HEK293 (cell line): ENCODE results near the gene SETDB2.

Source experiments
- CTCF ChIA-PET: fragments of 350-600 bp; formaldehyde crosslinking; extraction: SDS; loops from one replicate; lab custom pipeline; 2021; ENCODE audit warnings: antibody characterized with exemption; lab: Yijun Ruan, JAX
- POLR2A ChIA-PET: fragments of 300-600 bp; formaldehyde crosslinking; extraction: SDS; loops from one replicate; lab custom pipeline; 2020; ENCODE audit warnings: antibody characterized with exemption, inconsistent platforms; lab: Yijun Ruan, JAX
- H3K27ac ChIP-seq: fragments of 200-500 bp; sonication (Bioruptor generic); 2 replicates; pipeline ENCODE4 v1.5.1; 2014; ENCODE audit warnings: low read depth, low read length, control low read depth, inconsistent platforms; ENCODE audit errors: extremely low read depth
- H3K36me3 ChIP-seq, 2 experiments: fragments of 200-500 bp in 1 of 2; sonication (Bioruptor generic) in 1 of 2; 1 replicate in 1 of 2; 2 replicates in 1 of 2; pipeline ENCODE4 v1.5.1; 2014 to 2017; ENCODE audit warnings: inconsistent platforms in 2 of 2, low read length in 2 of 2; ENCODE audit not compliant: control insufficient read depth in 2 of 2, insufficient read depth in 1 of 2
- H3K4me1 ChIP-seq: fragments of 200-500 bp; sonication (Bioruptor generic); 2 replicates; pipeline ENCODE4 v1.5.1; 2014; ENCODE audit warnings: mild to moderate bottlenecking, low read length, inconsistent platforms; ENCODE audit not compliant: control insufficient read depth, insufficient read depth
- H3K4me3 ChIP-seq: 2 replicates; pipeline ENCODE4 v1.5.1; 2011; ENCODE audit warnings: low read depth, mild to moderate bottlenecking, control low read depth, low read length, moderate library complexity
- H3K9me3 ChIP-seq: fragments of 200-500 bp; sonication (Bioruptor generic); 2 replicates; pipeline ENCODE4 v1.5.1; 2014; ENCODE audit warnings: low read depth, low read length, inconsistent platforms; ENCODE audit not compliant: control insufficient read depth, insufficient read depth
- BCL11B ChIP-seq: fragments of 450-650 bp; formaldehyde crosslinking; IDR thresholded peaks from 2 replicates; pipeline ENCODE4 v1.5.1; 2016; ENCODE audit warnings: low read depth, missing biosample characterization, missing genetic modification characterization
- CTCF ChIP-seq: fragments of 450-650 bp; formaldehyde crosslinking; IDR thresholded peaks from 2 replicates; pipeline ENCODE4 v1.5.1; 2016; ENCODE audit warnings: missing biosample characterization, missing genetic modification characterization
- HOXC10 ChIP-seq: sonication (generic); formaldehyde crosslinking; IDR thresholded peaks from 2 replicates; pipeline ENCODE4 v1.8.1; 2023; ENCODE audit warnings: mild to moderate bottlenecking, missing genetic modification reagents
- KLF1 ChIP-seq: fragments of 450-650 bp; formaldehyde crosslinking; IDR thresholded peaks from 2 replicates; pipeline ENCODE4 v1.5.1; 2016; ENCODE audit warnings: missing biosample characterization, missing genetic modification characterization
- KLF8 ChIP-seq: fragments of 450-650 bp; formaldehyde crosslinking; IDR thresholded peaks from 2 replicates; pipeline ENCODE4 v1.5.1; 2016; ENCODE audit warnings: missing biosample characterization, missing genetic modification characterization
- MEIS1 ChIP-seq: sonication (generic); formaldehyde crosslinking; IDR thresholded peaks from 2 replicates; pipeline ENCODE4 v1.8.1; 2022; ENCODE audit warnings: missing genetic modification reagents, mild to moderate bottlenecking, borderline replicate concordance
- SCRT2 ChIP-seq: fragments of 450-650 bp; formaldehyde crosslinking; IDR thresholded peaks from 2 replicates; pipeline ENCODE4 v1.5.1; 2016; ENCODE audit warnings: missing biosample characterization, missing genetic modification characterization
- SP3 ChIP-seq: fragments of 450-650 bp; formaldehyde crosslinking; IDR thresholded peaks from 2 replicates; pipeline ENCODE4 v1.5.1; 2016; ENCODE audit warnings: missing biosample characterization, missing genetic modification characterization
- YY2 ChIP-seq: fragments of 450-650 bp; formaldehyde crosslinking; IDR thresholded peaks from 2 replicates; pipeline ENCODE4 v1.5.1; 2016; ENCODE audit warnings: missing biosample characterization, missing genetic modification characterization
- ZBTB20 ChIP-seq: fragments of 450-650 bp; formaldehyde crosslinking; IDR thresholded peaks from 2 replicates; pipeline ENCODE4 v1.5.1; 2016; ENCODE audit warnings: missing biosample characterization, missing genetic modification characterization
- ZNF114 ChIP-seq: fragments of 450-650 bp; formaldehyde crosslinking; IDR thresholded peaks from 2 replicates; pipeline ENCODE4 v1.5.0; 2017; ENCODE audit warnings: missing biosample characterization, missing genetic modification characterization
- ZNF133 ChIP-seq: fragments of 450-650 bp; formaldehyde crosslinking; IDR thresholded peaks from 2 replicates; pipeline ENCODE4 v1.5.1; 2016; ENCODE audit warnings: missing biosample characterization, missing genetic modification characterization
- ZNF140 ChIP-seq: fragments of 450-650 bp; formaldehyde crosslinking; IDR thresholded peaks from 2 replicates; pipeline ENCODE4 v1.5.1; 2016; ENCODE audit warnings: missing biosample characterization, missing genetic modification characterization
- ZNF157 ChIP-seq: fragments of 450-650 bp; formaldehyde crosslinking; IDR thresholded peaks from 2 replicates; pipeline ENCODE4 v1.5.1; 2016; ENCODE audit warnings: missing biosample characterization, missing genetic modification characterization
- ZNF19 ChIP-seq: fragments of 450-650 bp; formaldehyde crosslinking; IDR thresholded peaks from 2 replicates; pipeline ENCODE4; 2016; ENCODE audit warnings: missing biosample characterization, missing genetic modification characterization, low read depth
- ZNF2 ChIP-seq: fragments of 450-650 bp; formaldehyde crosslinking; IDR thresholded peaks from 2 replicates; pipeline ENCODE4 v1.5.1; 2016; ENCODE audit warnings: missing biosample characterization, missing genetic modification characterization
- ZNF221 ChIP-seq: fragments of 450-650 bp; formaldehyde crosslinking; IDR thresholded peaks from 2 replicates; pipeline ENCODE4 v1.5.1; 2017; ENCODE audit warnings: missing biosample characterization, missing genetic modification characterization, borderline replicate concordance
- ZNF248 ChIP-seq: fragments of 450-650 bp; formaldehyde crosslinking; IDR thresholded peaks from 2 replicates; pipeline ENCODE4 v1.5.1; 2017; ENCODE audit warnings: missing biosample characterization, missing genetic modification characterization
- ZNF311 ChIP-seq: fragments of 450-650 bp; formaldehyde crosslinking; IDR thresholded peaks from 2 replicates; pipeline ENCODE4 v1.5.1; 2017; ENCODE audit warnings: missing biosample characterization, missing genetic modification characterization, borderline replicate concordance
- ZNF324 ChIP-seq: fragments of 450-650 bp; formaldehyde crosslinking; IDR thresholded peaks from 2 replicates; pipeline ENCODE4 v1.5.1; 2016; ENCODE audit warnings: missing biosample characterization, missing genetic modification characterization
- ZNF48 ChIP-seq: fragments of 450-650 bp; formaldehyde crosslinking; IDR thresholded peaks from 2 replicates; pipeline ENCODE4 v1.5.1; 2016; ENCODE audit warnings: missing biosample characterization, missing genetic modification characterization
- ZNF514 ChIP-seq: fragments of 450-650 bp; formaldehyde crosslinking; IDR thresholded peaks from 2 replicates; pipeline ENCODE4 v1.5.1; 2016; ENCODE audit warnings: missing biosample characterization, missing genetic modification characterization
- ZNF521 ChIP-seq: fragments of 450-650 bp; formaldehyde crosslinking; IDR thresholded peaks from 2 replicates; pipeline ENCODE4 v1.5.1; 2017; ENCODE audit warnings: missing biosample characterization, mild to moderate bottlenecking, missing genetic modification characterization
- ZNF530 ChIP-seq: fragments of 450-650 bp; formaldehyde crosslinking; IDR thresholded peaks from 2 replicates; pipeline ENCODE4 v1.5.1; 2016; ENCODE audit warnings: low read depth, missing biosample characterization, missing genetic modification characterization
- ZNF596 ChIP-seq: fragments of 450-650 bp; IDR thresholded peaks from 2 replicates; pipeline ENCODE4 v1.5.0; 2018; ENCODE audit warnings: missing biosample characterization, mild to moderate bottlenecking, missing genetic modification characterization, moderate library complexity
- ZNF610 ChIP-seq: fragments of 450-650 bp; formaldehyde crosslinking; IDR thresholded peaks from 2 replicates; pipeline ENCODE4 v1.5.1; 2016; ENCODE audit warnings: missing biosample characterization, missing genetic modification characterization, borderline replicate concordance
- ZNF623 ChIP-seq: fragments of 450-650 bp; formaldehyde crosslinking; IDR thresholded peaks from 2 replicates; pipeline ENCODE4 v1.5.1; 2016; ENCODE audit warnings: missing biosample characterization, missing genetic modification characterization
- ZNF654 ChIP-seq: fragments of 450-650 bp; formaldehyde crosslinking; IDR thresholded peaks from 2 replicates; pipeline ENCODE4 v1.5.1; 2016; ENCODE audit warnings: low read depth, missing biosample characterization, missing genetic modification characterization
- ZNF707 ChIP-seq: fragments of 450-650 bp; formaldehyde crosslinking; IDR thresholded peaks from 2 replicates; pipeline ENCODE4 v1.5.1; 2016; ENCODE audit warnings: missing biosample characterization, missing genetic modification characterization
- ZNF768 ChIP-seq: fragments of 450-650 bp; formaldehyde crosslinking; IDR thresholded peaks from 2 replicates; pipeline ENCODE4 v1.5.1; 2018; ENCODE audit warnings: missing biosample characterization, mild to moderate bottlenecking, missing genetic modification characterization
- ZNF777 ChIP-seq: fragments of 450-650 bp; formaldehyde crosslinking; IDR thresholded peaks from 2 replicates; pipeline ENCODE4 v1.5.1; 2017; ENCODE audit warnings: missing biosample characterization, missing genetic modification characterization, borderline replicate concordance
- ZSCAN23 ChIP-seq: fragments of 450-650 bp; formaldehyde crosslinking; IDR thresholded peaks from 2 replicates; pipeline ENCODE4 v1.5.1; 2016; ENCODE audit warnings: missing biosample characterization, missing genetic modification characterization
- TF ChIP-seq, protein P1 (sequence below): fragments of 450-650 bp; formaldehyde crosslinking; IDR thresholded peaks from 2 replicates; pipeline ENCODE4 v1.5.1; 2016; ENCODE audit warnings: missing biosample characterization, missing genetic modification characterization

The SETDB2 gene

DNA sequence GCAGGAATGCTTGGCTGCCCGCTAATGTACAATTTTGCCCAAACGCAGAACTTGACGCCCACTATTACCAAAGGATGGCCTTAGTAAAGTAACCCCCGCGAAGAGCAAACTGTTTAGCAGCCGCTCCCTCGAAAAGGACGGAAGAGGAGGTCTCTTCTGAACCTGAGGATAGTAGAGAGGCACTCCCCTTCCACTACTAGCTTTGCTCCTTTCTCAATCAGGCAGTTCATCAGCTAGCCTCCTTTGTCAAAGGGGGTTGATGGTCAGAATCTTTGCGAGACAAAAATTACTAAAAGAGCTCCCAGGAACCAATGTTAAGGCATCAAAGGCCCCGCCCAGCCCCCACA, 744 bp upstream of the SETDB2 start:
- POLR2A ChIA-PET = interaction anchor here (0.6 to 2.3 kb wide), 4 partner anchors 10 to 129 kb away, joined by 3 to 5 read pairs (median 4); no protein-coding TSS in a partner anchor
- TF ChIP-seq SP3 (tag by site-specific recombination) (no peak), ZNF157 (tag by site-specific recombination) (no peak), SCRT2 (peak; percentile 34; the same call in 1 of the 2 replicates)
- Histone ChIP-seq H3K27ac (peak overlapping the region; percentile 61), H3K9me3 (no peaks in the 10 kb centered on the region), H3K4me1 (no peaks in the 10 kb centered on the region), H3K36me3 (no peaks in the 10 kb centered on the region), H3K4me3 (peak overlapping the region; percentile 90)
- CTCF ChIA-PET = interaction anchor here (0.5 to 1.2 kb wide), 3 partner anchors 11 to 125 kb away, joined by 4 read pairs; no protein-coding TSS in a partner anchor

DNA sequence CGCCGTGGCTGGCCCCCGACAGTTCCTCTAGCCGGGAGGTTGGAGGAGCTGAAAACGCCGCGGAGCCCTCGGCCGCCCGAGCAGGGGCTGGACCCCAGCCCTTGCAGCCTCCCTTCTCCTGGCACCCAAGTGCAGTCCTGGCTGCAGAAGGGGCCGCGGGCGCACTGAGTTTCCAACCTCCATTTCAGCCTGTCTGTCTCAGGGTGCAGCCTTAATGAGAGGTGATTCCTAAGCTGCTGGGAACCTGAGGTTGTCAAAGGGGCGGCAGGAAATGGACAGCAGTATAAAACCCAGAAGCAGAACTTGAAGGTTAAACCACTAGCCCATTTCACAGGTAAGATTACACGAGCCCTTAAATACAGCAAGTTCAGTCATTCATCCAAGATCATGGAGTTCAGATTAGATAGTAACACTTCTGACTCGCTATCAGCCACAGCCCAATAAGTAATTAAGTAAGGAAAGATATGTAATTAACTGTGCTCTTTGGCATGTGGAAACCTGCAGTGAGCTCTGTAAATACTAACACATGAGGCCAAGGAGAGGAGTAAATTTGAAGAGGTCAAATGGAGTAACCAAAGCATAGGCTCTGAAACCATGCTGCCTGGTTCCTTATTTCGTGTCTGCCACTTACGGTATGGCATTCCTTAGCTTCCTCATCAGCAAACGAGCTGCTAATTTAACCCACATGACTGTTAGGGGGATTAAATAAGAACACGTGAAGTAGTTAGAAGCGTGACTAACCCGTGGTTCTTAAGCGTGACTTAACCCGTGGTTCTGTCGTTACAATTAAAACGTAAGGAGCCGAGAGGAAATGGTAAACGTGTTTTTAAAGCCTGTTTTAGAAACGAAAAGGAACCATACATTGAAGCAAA, 686 bp downstream of the SETDB2 start:
- ChIA-PET POLR2A (interaction anchor here (0.6 to 2.3 kb wide), 8 partner anchors 8 to 142 kb away, joined by 3 to 10 read pairs (median 4); partner anchors contain the start of genes PHF11 and RCBTB1), CTCF (no interaction called here)
- Histone ChIP-seq H3K4me1 (no peaks in the 10 kb centered on the region), H3K9me3 (no peaks in the 10 kb centered on the region), H3K27ac (peak overlapping the region; percentile 77), H3K36me3 (no peaks in the 10 kb centered on the region), H3K4me3 (peak overlapping the region; percentile 90)
- no peak for TF ChIP-seq ZNF133 (tag by site-specific recombination)
- TF ChIP-seq ZNF596 (tag by site-specific recombination) = 0 out of 2 replicates have a peak, but pooled peaks have one; percentile 16
- TF ChIP-seq ZNF654 = no peak
- TF ChIP-seq ZBTB20 (tag by site-specific recombination) = peak; percentile 44; the same call in 1 of the 2 replicates
- TF ChIP-seq HOXC10 (CRISPR knock-in tag) = no peak
- no peak for TF ChIP-seq ZNF623
- TF ChIP-seq ZNF114 (tag by site-specific recombination) = no peak
- no peak for TF ChIP-seq CTCF (tag by site-specific recombination)
- no peak for TF ChIP-seq ZNF48 (tag by site-specific recombination)
- no peak for TF ChIP-seq ZNF221 (tag by site-specific recombination)
- no peak for TF ChIP-seq ZNF157 (tag by site-specific recombination)
- no peak for TF ChIP-seq ZNF707 (tag by site-specific recombination)
- TF ChIP-seq YY2 (tag by site-specific recombination) = no peak
- TF ChIP-seq ZNF324 = no peak
- no peak for TF ChIP-seq ZNF777 (tag by site-specific recombination)
- no peak for TF ChIP-seq MEIS1
- TF ChIP-seq ZNF311 (tag by site-specific recombination) = no peak
- no peak; the same call in 1 of the 2 replicates for TF ChIP-seq KLF8 (tag by site-specific recombination)
- TF ChIP-seq BCL11B = no peak
- TF ChIP-seq, protein P1, sequence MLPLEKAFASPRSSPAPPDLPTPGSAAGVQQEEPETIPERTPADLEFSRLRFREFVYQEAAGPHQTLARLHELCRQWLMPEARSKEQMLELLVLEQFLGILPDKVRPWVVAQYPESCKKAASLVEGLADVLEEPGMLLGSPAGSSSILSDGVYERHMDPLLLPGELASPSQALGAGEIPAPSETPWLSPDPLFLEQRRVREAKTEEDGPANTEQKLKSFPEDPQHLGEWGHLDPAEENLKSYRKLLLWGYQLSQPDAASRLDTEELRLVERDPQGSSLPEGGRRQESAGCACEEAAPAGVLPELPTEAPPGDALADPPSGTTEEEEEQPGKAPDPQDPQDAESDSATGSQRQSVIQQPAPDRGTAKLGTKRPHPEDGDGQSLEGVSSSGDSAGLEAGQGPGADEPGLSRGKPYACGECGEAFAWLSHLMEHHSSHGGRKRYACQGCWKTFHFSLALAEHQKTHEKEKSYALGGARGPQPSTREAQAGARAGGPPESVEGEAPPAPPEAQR = no peak
- no peak for TF ChIP-seq ZNF248 (tag by site-specific recombination)
- TF ChIP-seq ZNF521 (tag by site-specific recombination) = no peak
- no peak for TF ChIP-seq ZNF768 (tag by site-specific recombination)
- TF ChIP-seq ZNF530 (tag by site-specific recombination) = no peak
- 0 out of 2 replicates have a peak, but pooled peaks have one; percentile 26 for TF ChIP-seq ZSCAN23
- TF ChIP-seq ZNF19 (tag by site-specific recombination) = no peak
- no peak for TF ChIP-seq ZNF610 (tag by site-specific recombination)
- TF ChIP-seq KLF1 (tag by site-specific recombination) = no peak
- TF ChIP-seq ZNF140 (tag by site-specific recombination) = no peak
- TF ChIP-seq ZNF2 = peak; percentile 36
- no peak for TF ChIP-seq ZNF514 (tag by site-specific recombination)
